Type B pancreatic cell (in vitro differentiated cells): Measurements from ENCODE around the gene SH3BP5. TPM values are rescaled to one million over a fixed set of nuclear protein-coding genes. Genes with fewer than 3 reads are reported as not detected.

Source experiments
- DNase-seq: peaks from one replicate; pipeline ENCODE4 v3.0.0; 2021; ENCODE audit warnings: mixed read lengths; ENCODE audit not compliant: unreplicated experiment; ENCODE audit errors: extremely low spot score
- H3K27ac Mint-ChIP-seq: 2 replicates; pipeline ENCODE4 v1.8.0; 2021; ENCODE audit warnings: mild to moderate bottlenecking, mixed read lengths
- H3K27me3 Mint-ChIP-seq: 2 replicates; pipeline ENCODE4 v1.8.0; 2021; ENCODE audit warnings: mixed read lengths
- H3K36me3 Mint-ChIP-seq: 2 replicates; pipeline ENCODE4 v1.8.0; 2021; ENCODE audit warnings: mixed read lengths
- H3K4me1 Mint-ChIP-seq: one replicate; pipeline ENCODE4 v1.8.0; 2021; ENCODE audit warnings: mixed read lengths; ENCODE audit not compliant: unreplicated experiment
- H3K4me3 Mint-ChIP-seq: 2 replicates; pipeline ENCODE4 v1.8.0; 2021; ENCODE audit warnings: mild to moderate bottlenecking, mixed read lengths
- H3K9me3 Mint-ChIP-seq: 2 replicates; pipeline ENCODE4 v1.8.0; 2021; ENCODE audit warnings: mixed read lengths
- CTCF ChIP-seq: fragments of 200-600 bp; sonication (generic); conservative IDR thresholded peaks from 2 replicates; pipeline ENCODE4 v1.5.0; 2021; ENCODE audit warnings: antibody characterized with exemption, mild to moderate bottlenecking
- total RNA-seq: library from RNA; stranded (reverse); gene quantifications from 2 replicates; pipeline ENCODE4 v1.2.1, GENCODE V29; 2021; ENCODE audit warnings: low replicate concordance

Gene SH3BP5
- total RNA-seq, 1 donor from 2014 or later = 33.4 TPM

- Mint-ChIP-seq H3K4me1 (peaks cover 18% of the 10 kb centered on the region), H3K4me3 (no peak overlapping the region), H3K36me3 (peaks cover 21% of the 10 kb centered on the region)
Measured at GRCh38 chr3:15294929-15295328, 37.5 kb downstream of the SH3BP5 start.

GRCh38 chr3:15292765-15293522, 39.4 kb downstream of the SH3BP5 start:
- Mint-ChIP-seq H3K4me3 (no peak overlapping the region), H3K9me3 (no peaks in the 10 kb centered on the region), H3K27ac (peak overlapping the region; percentile 35), H3K36me3 (peaks cover 21% of the 10 kb centered on the region), H3K4me1 (peaks cover 18% of the 10 kb centered on the region), H3K27me3 (no peaks in the 10 kb centered on the region)
- DNase-seq = no peak
- TF ChIP-seq CTCF = no peak

More at GRCh38 chr3:15294929-15295328, 37.5 kb downstream of the SH3BP5 start:
- no peak for TF ChIP-seq CTCF
- Mint-ChIP-seq H3K9me3 (no peaks in the 10 kb centered on the region), H3K27me3 (no peaks in the 10 kb centered on the region), H3K27ac (no peak overlapping the region)
- DNase-seq = no peak

- Mint-ChIP-seq H3K27me3 (no peaks in the 10 kb centered on the region), H3K9me3 (no peaks in the 10 kb centered on the region), H3K4me3 (peak overlapping the region; percentile 14), H3K27ac (peak overlapping the region; percentile 20), H3K4me1 (peaks cover 18% of the 10 kb centered on the region), H3K36me3 (peaks cover 13% of the 10 kb centered on the region)
- DNase-seq = no peak
- TF ChIP-seq CTCF = no peak
Measured at GRCh38 chr3:15291589-15292541, 40.5 kb downstream of the SH3BP5 start.

GRCh38 chr3:15290736-15291135, 41.6 kb downstream of the SH3BP5 start:
- no peaks in the 10 kb centered on the region for H3K9me3 Mint-ChIP-seq
- no peak overlapping the region for H3K4me3 Mint-ChIP-seq
- no peak for DNase-seq
- H3K27ac Mint-ChIP-seq = no peak overlapping the region
- H3K36me3 Mint-ChIP-seq = peaks cover 14% of the 10 kb centered on the region
- H3K4me1 Mint-ChIP-seq = peaks cover 20% of the 10 kb centered on the region
- H3K27me3 Mint-ChIP-seq = no peaks in the 10 kb centered on the region
- TF ChIP-seq CTCF = no peak

GRCh38 chr3:15289661-15290060, 42.7 kb downstream of the SH3BP5 start:
- no peaks in the 10 kb centered on the region for H3K27me3 Mint-ChIP-seq
- H3K4me3 Mint-ChIP-seq = no peak overlapping the region
- H3K9me3 Mint-ChIP-seq = no peaks in the 10 kb centered on the region
- no peak for TF ChIP-seq CTCF
- no peak for DNase-seq
- H3K4me1 Mint-ChIP-seq = peaks cover 27% of the 10 kb centered on the region
- peaks cover 16% of the 10 kb centered on the region for H3K36me3 Mint-ChIP-seq
- H3K27ac Mint-ChIP-seq = no peak overlapping the region
